Smooth muscle cell (in vitro differentiated cells): ENCODE results near the gene TC2N. TPM values are rescaled to one million over a fixed set of nuclear protein-coding genes. Genes with fewer than 3 reads are reported as not detected.

Experiments
- DNase-seq: peaks from one replicate; lab custom pipeline; 2025; ENCODE audit not compliant: unreplicated experiment; lab: John Stamatoyannopoulos, UW
- H2AFZ ChIP-seq: fragments of 200-600 bp; sonication (generic); 2 replicates; pipeline ENCODE4 v1.6.0; 2016; ENCODE audit warnings: antibody characterized with exemption, low read depth, mild to moderate bottlenecking
- H3F3A ChIP-seq: fragments of 200-600 bp; sonication (generic); 2 replicates; pipeline ENCODE4 v1.6.0; 2017; ENCODE audit warnings: antibody characterized with exemption, low read depth
- H3K27ac ChIP-seq: fragments of 200-600 bp; sonication (generic); 2 replicates; pipeline ENCODE4 v1.5.1; 2016; ENCODE audit warnings: low read depth, mild to moderate bottlenecking
- H3K27me3 ChIP-seq: fragments of 200-600 bp; sonication (generic); 2 replicates; pipeline ENCODE4 v1.6.1; 2016; ENCODE audit warnings: low read depth, mild to moderate bottlenecking
- H3K36me3 ChIP-seq: fragments of 200-600 bp; sonication (generic); 2 replicates; pipeline ENCODE4 v1.5.1; 2016; ENCODE audit warnings: low read depth
- H3K4me1 ChIP-seq: fragments of 200-600 bp; sonication (generic); 2 replicates; pipeline ENCODE4 v1.5.1; 2016; ENCODE audit warnings: low read depth
- H3K4me2 ChIP-seq: fragments of 200-600 bp; sonication (generic); 2 replicates; pipeline ENCODE4 v1.6.0; 2016; ENCODE audit warnings: mild to moderate bottlenecking
- H3K4me3 ChIP-seq: fragments of 200-600 bp; sonication (generic); 2 replicates; pipeline ENCODE4 v1.5.1; 2016; ENCODE audit warnings: mild to moderate bottlenecking
- H3K79me2 ChIP-seq: fragments of 200-600 bp; sonication (generic); 2 replicates; pipeline ENCODE4 v1.6.0; 2016; ENCODE audit warnings: low read depth, mild to moderate bottlenecking
- H3K9ac ChIP-seq: fragments of 200-600 bp; sonication (generic); 2 replicates; pipeline ENCODE4 v1.6.0; 2016; ENCODE audit warnings: low read depth
- H3K9me3 ChIP-seq: fragments of 200-600 bp; sonication (generic); replicated peaks from 2 replicates; pipeline ENCODE4 v1.5.1; 2016; ENCODE audit warnings: low read depth
- H4K20me1 ChIP-seq: fragments of 200-600 bp; sonication (generic); 2 replicates; pipeline ENCODE4 v1.6.0; 2016; ENCODE audit warnings: low read depth
- WGBS: methylation state at CpG from one replicate; pipeline ENCODE4 v1.1.7; 2016; ENCODE audit warnings: low lambda C conversion rate; 5-methylcytosine and 5-hydroxymethylcytosine counted together
- polyA plus RNA-seq: library from polyadenylated mRNA; unstranded; fragments of >200 nt; fragmentation: Nextera tagmentation; extraction: Ambion mirVana; gene quantifications from 2 replicates; pipeline ENCODE4 v1.2.1, GENCODE V29; 2016
- total RNA-seq: library from RNA; depleted of rRNA; stranded (reverse); fragments of >200 nt; gene quantifications from 2 replicates; pipeline ENCODE4 v1.2.3, GENCODE V29; 2014
- TF ChIP-seq, protein P1 (sequence below): fragments of 200-600 bp; sonication (generic); IDR thresholded peaks from 2 replicates; pipeline ENCODE4 v1.5.1; 2017; ENCODE audit warnings: borderline replicate concordance, mild to moderate bottlenecking, antibody characterized with exemption; ENCODE audit not compliant: insufficient read depth, poor library complexity, severe bottlenecking

The TC2N gene
- total and polyA plus RNA-seq, 2 experiments from 2014 or later, result 0.33 to 10.3 TPM

DNA sequence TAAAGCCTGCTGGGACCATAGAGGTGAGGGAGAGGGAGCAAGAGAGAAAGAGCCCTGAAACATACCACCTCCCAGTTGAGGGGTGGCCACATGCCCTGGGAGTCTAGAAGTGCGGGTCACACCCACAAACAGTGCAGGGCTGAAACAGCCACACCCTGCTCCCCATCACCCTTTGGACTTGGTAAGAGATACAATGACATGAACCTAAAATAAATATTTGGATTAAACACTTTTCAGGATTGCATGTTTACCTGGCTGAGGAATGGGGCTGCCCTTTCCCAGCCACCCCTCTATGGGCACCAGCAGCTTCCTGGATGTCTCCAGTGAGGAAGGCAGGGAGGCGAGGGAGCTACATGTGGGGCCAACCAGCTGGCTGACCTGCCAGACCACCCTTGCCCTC, 39.0 kb upstream of the TC2N start:
- Histone ChIP-seq H3K79me2 (no peaks in the 10 kb centered on the region), H3K9me3 (no peaks in the 10 kb centered on the region), H3F3A (no peaks in the 10 kb centered on the region), H4K20me1 (no peaks in the 10 kb centered on the region), H3K27ac (no peak overlapping the region), H3K36me3 (no peaks in the 10 kb centered on the region), H2AFZ (no peak overlapping the region), H3K9ac (no peak overlapping the region), H3K27me3 (no peaks in the 10 kb centered on the region), H3K4me1 (no peaks in the 10 kb centered on the region), H3K4me3 (no peak overlapping the region), H3K4me2 (no peak overlapping the region)
- 98% methylated on average over 2 of the region's 2 CpGs for WGBS
- DNase-seq, result no peak
- TF ChIP-seq, protein P1, sequence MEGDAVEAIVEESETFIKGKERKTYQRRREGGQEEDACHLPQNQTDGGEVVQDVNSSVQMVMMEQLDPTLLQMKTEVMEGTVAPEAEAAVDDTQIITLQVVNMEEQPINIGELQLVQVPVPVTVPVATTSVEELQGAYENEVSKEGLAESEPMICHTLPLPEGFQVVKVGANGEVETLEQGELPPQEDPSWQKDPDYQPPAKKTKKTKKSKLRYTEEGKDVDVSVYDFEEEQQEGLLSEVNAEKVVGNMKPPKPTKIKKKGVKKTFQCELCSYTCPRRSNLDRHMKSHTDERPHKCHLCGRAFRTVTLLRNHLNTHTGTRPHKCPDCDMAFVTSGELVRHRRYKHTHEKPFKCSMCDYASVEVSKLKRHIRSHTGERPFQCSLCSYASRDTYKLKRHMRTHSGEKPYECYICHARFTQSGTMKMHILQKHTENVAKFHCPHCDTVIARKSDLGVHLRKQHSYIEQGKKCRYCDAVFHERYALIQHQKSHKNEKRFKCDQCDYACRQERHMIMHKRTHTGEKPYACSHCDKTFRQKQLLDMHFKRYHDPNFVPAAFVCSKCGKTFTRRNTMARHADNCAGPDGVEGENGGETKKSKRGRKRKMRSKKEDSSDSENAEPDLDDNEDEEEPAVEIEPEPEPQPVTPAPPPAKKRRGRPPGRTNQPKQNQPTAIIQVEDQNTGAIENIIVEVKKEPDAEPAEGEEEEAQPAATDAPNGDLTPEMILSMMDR, result no peak

DNA sequence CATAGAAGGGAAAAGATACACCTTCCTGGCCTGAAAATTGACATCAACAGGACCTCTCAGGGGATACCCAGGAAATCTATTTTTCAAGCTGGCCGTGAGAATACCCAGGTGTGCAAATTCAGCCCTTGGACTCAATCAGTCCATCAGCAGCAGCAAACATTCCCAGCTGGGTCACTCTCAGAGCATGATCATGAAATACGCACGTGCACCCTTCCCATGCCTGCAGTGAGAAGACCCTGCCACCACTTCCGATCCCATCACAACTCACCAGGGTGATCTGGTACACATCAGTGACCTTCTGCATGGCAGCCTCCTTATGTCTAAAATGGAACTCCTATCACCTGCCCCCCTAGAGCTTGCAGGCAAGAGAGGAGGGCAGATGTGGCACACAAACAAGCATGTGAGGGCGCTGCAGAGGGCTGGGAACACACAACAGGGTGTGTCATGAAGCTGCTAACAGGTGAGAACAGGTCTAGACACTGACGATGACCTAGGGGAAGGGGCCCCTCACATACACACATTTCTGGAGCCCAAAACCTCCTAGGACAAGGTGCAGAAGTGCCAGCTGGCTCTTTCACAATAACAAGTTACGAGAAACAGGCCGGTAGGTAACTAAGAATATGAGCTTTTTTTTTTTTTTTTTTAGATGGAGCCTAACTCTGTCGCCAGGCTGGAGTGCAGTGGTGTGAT, 37.8 kb upstream of the TC2N start:
- no peaks in the 10 kb centered on the region for H3K27me3 ChIP-seq
- H2AFZ ChIP-seq, result no peak overlapping the region
- H3K9me3 ChIP-seq, result no peaks in the 10 kb centered on the region
- H4K20me1 ChIP-seq, result no peaks in the 10 kb centered on the region
- no peak overlapping the region for H3K4me2 ChIP-seq
- no peak overlapping the region for H3K27ac ChIP-seq
- H3K79me2 ChIP-seq, result no peaks in the 10 kb centered on the region
- H3K36me3 ChIP-seq, result no peaks in the 10 kb centered on the region
- H3F3A ChIP-seq, result no peaks in the 10 kb centered on the region
- no peak overlapping the region for H3K9ac ChIP-seq
- H3K4me1 ChIP-seq, result no peaks in the 10 kb centered on the region
- TF ChIP-seq, protein P1, result no peak
- no peak overlapping the region for H3K4me3 ChIP-seq
- WGBS, result 93% methylated on average over 9 of the region's 9 CpGs
- no peak for DNase-seq

DNA sequence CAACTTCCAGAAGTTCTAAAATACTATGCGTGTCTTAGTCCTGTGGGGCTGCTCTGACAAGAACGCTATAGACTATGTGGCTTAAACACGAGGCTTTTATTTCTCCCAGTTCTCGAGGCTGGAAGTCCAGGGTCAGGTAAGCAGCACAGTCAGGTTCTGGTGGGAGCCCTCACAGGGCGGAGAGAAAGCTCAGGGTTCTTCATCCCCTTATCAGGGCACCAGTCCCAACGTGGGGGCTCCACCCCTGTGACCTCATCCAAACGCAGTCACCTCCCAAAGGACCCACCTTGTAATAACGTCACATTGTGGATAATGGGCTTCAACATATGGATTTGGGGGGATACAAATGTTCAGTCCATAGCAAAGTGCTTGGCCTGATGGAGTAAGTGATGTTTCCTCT, 37.1 kb upstream of the TC2N start:
- no peak for DNase-seq
- Histone ChIP-seq H3F3A (no peaks in the 10 kb centered on the region), H3K79me2 (no peaks in the 10 kb centered on the region), H3K4me1 (no peaks in the 10 kb centered on the region), H2AFZ (no peak overlapping the region), H3K36me3 (no peaks in the 10 kb centered on the region), H3K27me3 (no peaks in the 10 kb centered on the region), H3K9me3 (no peaks in the 10 kb centered on the region), H3K9ac (no peak overlapping the region), H4K20me1 (no peaks in the 10 kb centered on the region), H3K4me3 (no peak overlapping the region), H3K27ac (no peak overlapping the region), H3K4me2 (no peak overlapping the region)
- 89% methylated on average over 8 of the region's 8 CpGs for WGBS
- TF ChIP-seq, protein P1, result no peak

DNA sequence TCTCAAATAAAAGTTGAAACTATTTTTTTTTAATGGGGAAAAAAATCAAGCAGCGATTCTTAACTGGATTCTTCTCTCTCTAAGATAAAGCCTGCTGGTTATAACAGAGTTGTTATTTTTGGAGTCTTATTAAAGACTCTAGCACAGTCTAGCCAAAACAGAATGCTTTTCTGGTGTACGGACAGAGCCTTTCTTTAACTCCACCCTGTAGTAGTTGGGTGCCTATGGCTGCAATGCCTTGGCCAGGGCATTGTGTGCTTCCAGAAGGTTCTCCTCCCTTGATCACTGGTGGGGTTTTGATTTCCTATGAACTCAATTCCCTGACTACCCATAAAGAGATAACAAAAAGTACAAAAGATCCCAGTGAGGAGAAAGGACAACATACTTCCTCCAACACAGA, 35.7 kb upstream of the TC2N start:
- TF ChIP-seq, protein P1, result no peak
- 90% methylated on average over 2 of the region's 2 CpGs for WGBS
- H3K4me2 ChIP-seq, result no peak overlapping the region
- no peaks in the 10 kb centered on the region for H4K20me1 ChIP-seq
- H3K27me3 ChIP-seq, result no peaks in the 10 kb centered on the region
- H3K9ac ChIP-seq, result no peak overlapping the region
- H3K27ac ChIP-seq, result no peak overlapping the region
- no peaks in the 10 kb centered on the region for H3K4me1 ChIP-seq
- no peak for DNase-seq
- H3F3A ChIP-seq, result no peaks in the 10 kb centered on the region
- H3K79me2 ChIP-seq, result no peaks in the 10 kb centered on the region
- no peaks in the 10 kb centered on the region for H3K9me3 ChIP-seq
- H2AFZ ChIP-seq, result no peak overlapping the region
- no peaks in the 10 kb centered on the region for H3K36me3 ChIP-seq
- no peak overlapping the region for H3K4me3 ChIP-seq
